ENCODE data around the gene RPS21. TPM values are rescaled to one million over a fixed set of nuclear protein-coding genes. Genes with fewer than 3 reads are reported as not detected.

RPS21 gene
- total and polyA plus RNA-seq, 2 of the 13 experiments (the other 11 are each of a cell fraction or from before 2014, with no cell fraction given) = 2,647 to 11,063 TPM

GRCh38 chr20:62367633-62368391, 19.1 kb upstream of the RPS21 start (continued):
- TF ChIP-seq CAMTA2 (CRISPR knock-in tag; IDR thresholded peaks at IDR 0.05; ENCODE audit: borderline replicate concordance) (no peak), ZNF143 (CRISPR knock-in tag; IDR thresholded peaks at IDR 0.05) (no peak; the same call in 1 of the 2 replicates), ZFY (CRISPR knock-in tag; IDR thresholded peaks at IDR 0.05) (peak; percentile 95), GMEB2 (CRISPR knock-in tag; IDR thresholded peaks at IDR 0.05; ENCODE audit: low read depth) (no peak), ZBTB26 (CRISPR knock-in tag; IDR thresholded peaks at IDR 0.05; ENCODE audit: borderline replicate concordance) (no peak), CHD4 (IDR thresholded peaks at IDR 0.05; ENCODE audit: borderline replicate concordance, low read length) (no peak; the same call in 1 of the 2 replicates), ZNF501 (CRISPR knock-in tag; IDR thresholded peaks at IDR 0.05) (peak; percentile 85; the same call in 1 of the 2 replicates), ZNF350 (CRISPR knock-in tag; IDR thresholded peaks at IDR 0.05; ENCODE audit: borderline replicate concordance, low read depth) (peak; percentile 13; the same call in 1 of the 2 replicates), SIX1 (CRISPR knock-in tag; IDR thresholded peaks at IDR 0.05; ENCODE audit: borderline replicate concordance) (no peak), ZNF737 (CRISPR knock-in tag; IDR thresholded peaks at IDR 0.05; ENCODE audit: borderline replicate concordance) (peak; percentile 87; the same call in 1 of the 2 replicates), REPIN1 (CRISPR knock-in tag; IDR thresholded peaks at IDR 0.05; ENCODE audit: borderline replicate concordance, low read depth) (no peak; the same call in 1 of the 2 replicates), HDAC1 (CRISPR knock-in tag; IDR thresholded peaks at IDR 0.05) (peak; percentile 72), DRAP1 (CRISPR knock-in tag; IDR thresholded peaks at IDR 0.05) (no peak), ZNF704 (CRISPR knock-in tag; IDR thresholded peaks at IDR 0.05; ENCODE audit: borderline replicate concordance) (peak; percentile 97), NR3C1 (CRISPR knock-in tag; IDR thresholded peaks at IDR 0.05) (no peak), SP140L (CRISPR knock-in tag; IDR thresholded peaks at IDR 0.05; ENCODE audit: borderline replicate concordance) (peak; percentile 25; the same call in 1 of the 2 replicates), UBTF (CRISPR knock-in tag; IDR thresholded peaks at IDR 0.05) (peak; percentile 94), MAZ (IDR thresholded peaks at IDR 0.05; ENCODE audit: borderline replicate concordance, low read depth, low read length) (no peak), MAZ (CRISPR knock-in tag; IDR thresholded peaks at IDR 0.05; ENCODE audit: low read depth) (peak; percentile 70), SRSF9 (IDR thresholded peaks at IDR 0.05; ENCODE audit: borderline replicate concordance, insufficient read depth, low read depth, low read length, poor library complexity, severe bottlenecking) (no peak)

Data from HepG2 (cell line).